Kidney epithelial cell (primary cell): Measurements from ENCODE around the gene ATP13A2. TPM values are rescaled to one million over a fixed set of nuclear protein-coding genes. Genes with fewer than 3 reads are reported as not detected.

Source experiments
- DNase-seq: peaks from one replicate; pipeline ENCODE4 v3.0.0-alpha.2; 2010; ENCODE audit warnings: low read depth
- H3K27me3 ChIP-seq: 2 replicates; pipeline ENCODE4 v1.6.0; 2011; ENCODE audit warnings: low read length; ENCODE audit not compliant: control insufficient read depth, insufficient read depth
- H3K36me3 ChIP-seq: 2 replicates; pipeline ENCODE4 v1.5.1; 2011; ENCODE audit warnings: low read length; ENCODE audit not compliant: control insufficient read depth, insufficient read depth
- H3K4me3 ChIP-seq: 2 replicates; pipeline ENCODE4 v1.5.1; 2011; ENCODE audit warnings: low read depth, mild to moderate bottlenecking, control low read depth, low read length
- total RNA-seq: library from RNA; depleted of rRNA; stranded (reverse); fragments of >200 nt; gene quantifications from 2 replicates; pipeline ENCODE4 v1.2.3, GENCODE V29; 2015
- TF ChIP-seq, protein P1 (sequence below): IDR thresholded peaks from 2 replicates; pipeline ENCODE4 v1.5.1; 2011; ENCODE audit warnings: mild to moderate bottlenecking, moderate library complexity, low read length, control low read depth, inconsistent platforms; ENCODE audit not compliant: insufficient read depth, poor library complexity, severe bottlenecking

The ATP13A2 gene
- total RNA-seq, 1 donor from 2014 or later: 74.1 TPM

DNA sequence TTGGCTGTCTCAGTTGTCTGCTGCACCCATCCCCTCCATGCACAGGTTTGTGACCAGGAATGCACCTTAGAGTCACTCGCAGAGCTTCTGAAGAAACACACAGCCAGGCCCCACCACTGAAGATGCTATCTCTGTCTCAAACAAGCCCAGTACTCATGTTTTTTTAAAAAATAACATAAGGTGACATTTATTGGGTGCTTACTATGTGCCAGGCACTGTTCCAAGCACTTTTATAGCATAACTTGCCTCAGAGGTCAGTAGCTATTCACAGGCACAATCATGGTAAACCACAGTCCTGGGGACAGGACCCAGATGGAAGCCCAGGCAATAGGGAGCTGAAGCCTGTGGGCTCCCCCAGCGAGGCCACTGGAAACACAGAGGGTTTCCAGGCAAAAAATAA lies 8.8 kb upstream of the ATP13A2 start:
- TF ChIP-seq, protein P1, sequence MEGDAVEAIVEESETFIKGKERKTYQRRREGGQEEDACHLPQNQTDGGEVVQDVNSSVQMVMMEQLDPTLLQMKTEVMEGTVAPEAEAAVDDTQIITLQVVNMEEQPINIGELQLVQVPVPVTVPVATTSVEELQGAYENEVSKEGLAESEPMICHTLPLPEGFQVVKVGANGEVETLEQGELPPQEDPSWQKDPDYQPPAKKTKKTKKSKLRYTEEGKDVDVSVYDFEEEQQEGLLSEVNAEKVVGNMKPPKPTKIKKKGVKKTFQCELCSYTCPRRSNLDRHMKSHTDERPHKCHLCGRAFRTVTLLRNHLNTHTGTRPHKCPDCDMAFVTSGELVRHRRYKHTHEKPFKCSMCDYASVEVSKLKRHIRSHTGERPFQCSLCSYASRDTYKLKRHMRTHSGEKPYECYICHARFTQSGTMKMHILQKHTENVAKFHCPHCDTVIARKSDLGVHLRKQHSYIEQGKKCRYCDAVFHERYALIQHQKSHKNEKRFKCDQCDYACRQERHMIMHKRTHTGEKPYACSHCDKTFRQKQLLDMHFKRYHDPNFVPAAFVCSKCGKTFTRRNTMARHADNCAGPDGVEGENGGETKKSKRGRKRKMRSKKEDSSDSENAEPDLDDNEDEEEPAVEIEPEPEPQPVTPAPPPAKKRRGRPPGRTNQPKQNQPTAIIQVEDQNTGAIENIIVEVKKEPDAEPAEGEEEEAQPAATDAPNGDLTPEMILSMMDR: no peak
- DNase-seq: no peak
- no peaks in the 10 kb centered on the region for H3K27me3 ChIP-seq

GRCh38 chr1:17018849-17019248 lies 7.1 kb upstream of the ATP13A2 start:
- Histone ChIP-seq H3K27me3 (no peaks in the 10 kb centered on the region), H3K36me3 (peaks cover 5% of the 10 kb centered on the region)

More for the DNA sequence above, 8.8 kb upstream of the ATP13A2 start:
- Histone ChIP-seq H3K4me3 (no peak overlapping the region), H3K36me3 (peaks cover 5% of the 10 kb centered on the region)

DNA sequence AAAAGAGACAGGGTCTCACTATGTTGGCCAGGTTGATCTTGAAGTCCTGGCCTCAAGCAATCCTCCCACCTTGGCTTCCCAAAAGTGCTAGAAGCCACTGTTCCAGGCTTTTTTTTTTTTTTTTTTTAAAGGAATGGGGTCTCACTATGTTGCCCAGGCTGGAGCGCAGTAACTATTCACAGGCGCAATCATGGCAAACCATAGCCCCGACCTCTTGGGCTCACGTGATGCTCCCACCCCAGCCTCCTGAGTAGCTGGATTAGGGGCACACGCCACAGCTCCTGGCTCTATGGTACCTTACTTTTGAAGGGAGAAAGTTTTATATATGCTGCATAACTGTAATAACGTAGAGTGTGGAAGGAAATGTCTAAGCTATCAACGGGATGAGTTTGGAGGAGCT lies 5.7 kb upstream of the ATP13A2 start:
- no peak for DNase-seq
- Histone ChIP-seq H3K36me3 (peaks cover 5% of the 10 kb centered on the region), H3K27me3 (no peaks in the 10 kb centered on the region), H3K4me3 (no peak overlapping the region)
- TF ChIP-seq, protein P1: no peak

More at GRCh38 chr1:17018849-17019248, 7.1 kb upstream of the ATP13A2 start:
- TF ChIP-seq, protein P1: no peak
- H3K4me3 ChIP-seq: no peak overlapping the region
- DNase-seq: no peak

- peak; percentile 71 for DNase-seq
- Histone ChIP-seq H3K36me3 (peaks cover 3% of the 10 kb centered on the region), H3K4me3 (no peak overlapping the region), H3K27me3 (no peaks in the 10 kb centered on the region)
- TF ChIP-seq, protein P1: no peak
Measured at GRCh38 chr1:17016317-17016661, 4.6 kb upstream of the ATP13A2 start.

GRCh38 chr1:17014671-17015567 lies 3.2 kb upstream of the ATP13A2 start:
- Histone ChIP-seq H3K27me3 (no peaks in the 10 kb centered on the region), H3K36me3 (peaks cover under 1% of the 10 kb centered on the region), H3K4me3 (no peak overlapping the region)
- no peak for DNase-seq
- TF ChIP-seq, protein P1: no peak
